Testis (tissue), 2 donors: ENCODE measurements around the gene BAZ1B.

Experiments
- POLR2A ChIP-seq: fragments of 450-650 bp; IDR thresholded peaks from one replicate; pipeline ENCODE4 v1.6.1; 2017; ENCODE audit warnings: antibody characterized with exemption, mild to moderate bottlenecking, moderate library complexity
- TF ChIP-seq, protein P1 (sequence below), 3 experiments: fragments of 450-650 bp in 2 of 3; fragments of 200-600 bp in 1 of 3; sonication (generic) in 1 of 3; IDR thresholded peaks; one replicate each; pipeline ENCODE4 v1.5.1; 2016 to 2019; ENCODE audit warnings: antibody characterized with exemption in 3 of 3, mild to moderate bottlenecking in 2 of 3, moderate library complexity in 1 of 3

DNA sequence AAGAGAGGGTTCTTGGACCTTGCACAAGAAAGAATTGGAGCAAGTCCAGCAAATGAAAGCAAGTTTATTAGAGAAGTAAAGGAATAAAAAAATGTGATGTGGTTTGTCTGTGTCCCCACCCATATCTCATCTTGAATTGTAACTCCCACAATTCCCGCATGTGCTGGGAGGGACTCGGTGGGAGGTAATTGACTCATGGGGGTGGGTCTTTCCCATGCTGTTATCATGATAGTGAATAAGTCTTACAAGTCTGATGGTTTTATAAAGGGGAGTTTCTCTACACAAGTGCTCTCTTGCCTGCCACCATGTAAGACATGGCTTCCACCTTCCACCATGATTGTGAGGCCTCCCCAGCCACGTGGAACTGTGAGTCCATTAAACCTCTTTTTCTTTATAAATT lies 127.7 kb downstream of the BAZ1B start:
- TF ChIP-seq, protein P1, sequence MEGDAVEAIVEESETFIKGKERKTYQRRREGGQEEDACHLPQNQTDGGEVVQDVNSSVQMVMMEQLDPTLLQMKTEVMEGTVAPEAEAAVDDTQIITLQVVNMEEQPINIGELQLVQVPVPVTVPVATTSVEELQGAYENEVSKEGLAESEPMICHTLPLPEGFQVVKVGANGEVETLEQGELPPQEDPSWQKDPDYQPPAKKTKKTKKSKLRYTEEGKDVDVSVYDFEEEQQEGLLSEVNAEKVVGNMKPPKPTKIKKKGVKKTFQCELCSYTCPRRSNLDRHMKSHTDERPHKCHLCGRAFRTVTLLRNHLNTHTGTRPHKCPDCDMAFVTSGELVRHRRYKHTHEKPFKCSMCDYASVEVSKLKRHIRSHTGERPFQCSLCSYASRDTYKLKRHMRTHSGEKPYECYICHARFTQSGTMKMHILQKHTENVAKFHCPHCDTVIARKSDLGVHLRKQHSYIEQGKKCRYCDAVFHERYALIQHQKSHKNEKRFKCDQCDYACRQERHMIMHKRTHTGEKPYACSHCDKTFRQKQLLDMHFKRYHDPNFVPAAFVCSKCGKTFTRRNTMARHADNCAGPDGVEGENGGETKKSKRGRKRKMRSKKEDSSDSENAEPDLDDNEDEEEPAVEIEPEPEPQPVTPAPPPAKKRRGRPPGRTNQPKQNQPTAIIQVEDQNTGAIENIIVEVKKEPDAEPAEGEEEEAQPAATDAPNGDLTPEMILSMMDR (IDR thresholded peaks at IDR 0.05), result no peak
- no peak for TF ChIP-seq POLR2A
